GM21723 (cell line): ENCODE measurements around the gene CDC5L.

Experiments used
- ATAC-seq: cut with Tn5 transposase; IDR thresholded peaks from one replicate; pipeline ENCODE4 v1.9.1; 2021; ENCODE audit warnings: mild to moderate bottlenecking, moderate library complexity; ENCODE audit not compliant: unreplicated experiment

Gene CDC5L

DNA sequence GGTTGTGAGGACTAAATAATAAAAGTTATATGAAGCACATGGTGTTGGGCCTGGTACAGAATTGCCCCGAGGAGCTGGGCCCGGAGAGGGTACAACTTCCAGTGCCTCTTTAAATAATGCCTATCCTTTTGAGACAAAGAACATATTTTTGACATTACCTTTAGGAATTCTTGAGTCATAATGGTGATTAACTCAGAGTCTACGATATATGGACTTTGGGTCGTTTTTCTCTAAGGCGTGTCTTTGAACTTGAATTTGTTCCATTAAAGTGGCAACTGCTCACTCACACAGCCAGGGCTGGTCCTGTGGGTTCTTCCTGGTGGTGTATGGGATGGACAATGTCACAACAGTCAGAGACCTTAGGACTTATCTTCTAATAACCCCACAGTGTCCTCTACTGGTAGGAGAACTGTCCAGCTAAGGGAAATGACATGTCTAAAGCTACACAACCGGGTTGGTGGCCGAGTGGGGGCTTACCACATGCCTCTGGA lies 106.5 kb downstream of the CDC5L start:
- ATAC-seq: no peak

DNA sequence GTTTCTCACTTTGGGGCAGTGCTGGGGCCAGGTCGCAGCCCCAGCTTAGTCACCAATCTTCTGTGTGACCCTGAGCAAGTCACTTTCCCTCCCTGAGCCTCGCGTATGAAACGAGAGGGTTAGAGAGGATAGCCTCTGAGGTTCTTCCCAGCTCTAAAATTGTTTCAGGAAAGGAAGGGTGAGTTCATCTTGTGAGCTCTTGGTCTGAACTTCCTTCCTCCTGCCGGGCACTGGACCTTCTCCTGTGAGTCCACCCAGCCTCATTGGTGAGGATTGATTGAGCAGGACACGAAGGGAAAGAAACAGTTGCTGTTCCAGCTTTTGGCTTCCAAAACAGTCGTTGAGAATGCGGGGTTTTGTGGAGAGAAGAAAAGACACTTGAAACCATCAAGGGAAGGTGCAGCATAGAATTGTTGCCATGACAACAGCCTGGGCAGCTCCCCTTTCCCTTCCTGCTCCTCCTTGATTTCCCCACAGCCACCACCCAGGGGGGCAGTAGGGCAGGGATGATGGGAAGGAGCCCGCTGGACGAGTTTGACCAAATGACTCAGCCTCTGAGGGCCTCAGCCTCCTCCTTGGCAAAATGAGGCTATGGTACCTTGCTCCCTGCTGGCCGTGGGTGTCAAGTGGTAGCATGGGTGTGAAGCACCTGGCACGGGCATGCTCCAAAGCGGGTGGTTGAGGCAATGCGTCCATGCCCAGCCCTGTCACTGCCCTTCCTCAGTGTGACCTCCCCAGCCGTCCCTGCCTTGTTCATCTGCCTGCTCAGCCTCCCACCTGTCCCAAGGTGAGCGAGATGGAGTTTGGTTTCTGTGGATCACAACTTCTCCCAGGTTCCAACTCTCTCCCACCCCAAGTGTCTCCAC lies 107.8 kb downstream of the CDC5L start:
- ATAC-seq: no peak

DNA sequence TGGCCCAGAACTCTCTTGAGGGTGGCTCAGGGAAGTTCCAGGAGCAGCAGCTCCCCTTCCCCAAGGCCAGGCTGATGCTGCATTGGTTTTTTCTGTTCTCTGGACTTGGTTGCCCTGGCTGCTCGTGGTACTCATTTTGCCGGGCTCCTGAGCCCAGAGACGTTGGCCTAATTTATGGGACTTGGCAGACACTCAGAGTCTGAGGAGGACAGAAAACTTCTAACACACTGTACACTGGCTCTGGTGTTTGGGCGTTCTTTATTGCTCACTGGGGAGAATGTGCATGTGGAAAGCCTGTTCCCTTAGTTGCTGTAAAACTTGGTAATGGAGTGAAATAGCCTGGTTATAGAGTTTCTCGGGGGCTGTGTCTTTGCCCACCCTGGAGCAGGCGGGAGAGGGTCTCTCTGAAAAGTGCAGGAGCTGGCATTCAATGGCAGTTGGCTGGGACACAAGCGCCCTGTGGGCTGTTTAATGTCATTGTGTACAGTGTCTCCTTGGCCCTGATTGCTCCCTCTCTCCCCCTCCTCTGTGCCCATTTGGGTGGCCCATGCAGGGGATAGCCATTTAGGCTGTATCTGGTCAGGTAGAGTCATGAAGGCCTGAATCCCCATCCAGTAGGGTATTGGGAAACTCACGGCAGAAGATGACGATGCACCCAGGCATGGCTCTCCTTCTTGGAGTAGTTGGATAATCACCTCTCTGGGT lies 109.3 kb downstream of the CDC5L start:
- ATAC-seq: no peak

- no peak for ATAC-seq
Measured at GRCh38 chr6:44497807-44498206, 110.3 kb downstream of the CDC5L start.

DNA sequence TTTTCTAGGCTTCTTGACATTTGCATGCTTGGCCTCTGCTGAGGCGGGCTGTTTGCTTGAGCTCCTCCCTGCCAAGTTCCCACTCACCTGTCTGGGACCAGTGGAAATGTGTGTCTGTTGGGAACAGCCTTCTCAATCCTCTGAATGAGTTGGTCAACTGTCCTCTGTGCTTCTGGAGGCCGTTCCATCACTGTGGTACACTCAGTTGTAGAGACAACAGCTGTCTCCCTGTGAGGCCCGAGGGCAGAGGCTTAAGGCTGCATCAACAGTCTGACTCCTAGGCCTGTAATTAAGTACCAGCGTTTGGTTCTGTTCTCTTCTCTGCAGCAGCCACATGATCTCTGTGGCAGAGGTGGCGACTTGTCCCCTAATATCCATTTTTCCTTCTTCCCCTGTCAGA lies 110.9 kb downstream of the CDC5L start:
- ATAC-seq: no peak

DNA sequence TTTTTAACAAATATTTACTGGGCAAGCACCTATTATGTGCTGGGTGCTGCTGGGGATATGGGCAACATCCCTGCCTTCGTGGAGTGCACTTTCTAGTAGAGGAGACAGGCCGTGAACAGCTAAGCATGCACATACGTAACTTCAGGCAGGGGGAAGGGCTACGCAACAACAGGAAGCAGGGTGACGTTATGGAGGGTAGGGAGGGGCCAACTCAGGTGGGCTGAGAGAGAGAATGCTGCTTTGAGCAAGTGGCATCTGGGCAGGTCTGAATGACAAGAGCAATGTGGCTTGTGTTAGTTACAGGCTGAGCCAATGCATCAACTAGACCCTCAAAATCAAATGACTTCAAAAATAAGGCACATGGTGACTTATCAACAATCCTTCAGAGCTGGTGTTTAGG lies 112.1 kb downstream of the CDC5L start:
- no peak for ATAC-seq
